Activated T-helper 1 cell treated with anti-CD3 and anti-CD28 coated beads, Interleukin-12 subunit alpha, Interleukin-12 subunit beta, Interleukin-2, Interleukin-4 antibody, amounts not matched to agents 30 ng/mL and 10 ng/mL and 1 ng/mL, durations not matched to agents 14 hours and 24 hours and 36 hours (primary cell): ENCODE measurements around the gene SORBS1. TPM values are rescaled to one million over a fixed set of nuclear protein-coding genes. Genes with fewer than 3 reads are reported as not detected.

Source experiments
- DNase-seq: peaks from one replicate; pipeline ENCODE4 v3.0.0; 2021; ENCODE audit warnings: low spot score
- H3K27ac Mint-ChIP-seq: one replicate; pipeline ENCODE4 v1.8.0; 2021; ENCODE audit warnings: mild to moderate bottlenecking, mixed read lengths
- H3K27me3 Mint-ChIP-seq: one replicate; pipeline ENCODE4 v1.8.0; 2022; ENCODE audit warnings: mild to moderate bottlenecking, moderate library complexity, mixed read lengths; ENCODE audit not compliant: insufficient read depth
- H3K36me3 Mint-ChIP-seq: one replicate; pipeline ENCODE4 v1.8.0; 2021; ENCODE audit warnings: low read depth, mixed read lengths
- H3K4me1 Mint-ChIP-seq: one replicate; pipeline ENCODE4 v1.8.0; 2021; ENCODE audit warnings: low read depth, mixed read lengths
- H3K4me3 Mint-ChIP-seq: one replicate; pipeline ENCODE4 v1.8.0; 2021; ENCODE audit warnings: mild to moderate bottlenecking, moderate library complexity, mixed read lengths
- H3K9me3 Mint-ChIP-seq: one replicate; pipeline ENCODE4 v1.8.0; 2021; ENCODE audit warnings: mixed read lengths
- intact Hi-C: fragments of 100-400 bp; cut with micrococcal nuclease; formaldehyde crosslinking; loops from one replicate; pipeline ENCODE4 v1.15.1; 2024
- total RNA-seq: library from RNA; stranded (reverse); gene quantifications from 2 replicates; pipeline ENCODE4 v1.2.3, GENCODE V29; 2022

SORBS1 gene
- total RNA-seq, 1 donor from 2014 or later, result 0.73 TPM

DNA sequence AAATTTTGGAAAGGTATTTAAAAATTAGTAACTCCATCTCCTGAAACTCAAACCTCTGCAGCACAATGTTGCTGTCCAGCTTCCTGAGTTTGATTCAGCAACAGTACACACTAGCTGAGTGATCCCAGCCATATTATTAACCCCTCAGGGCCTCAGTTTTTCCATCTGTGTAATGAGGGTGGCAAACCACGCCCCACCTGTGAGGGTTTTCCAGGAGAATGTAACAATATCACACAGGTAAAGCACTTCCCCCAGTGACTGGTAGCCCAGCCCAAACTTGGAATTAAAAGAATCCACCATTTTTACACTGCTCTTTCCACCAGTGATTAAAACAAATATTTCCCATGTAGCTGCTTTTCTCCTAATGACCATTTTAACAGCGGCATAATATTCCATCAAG, 122.4 kb downstream of the SORBS1 start:
- H3K27me3 Mint-ChIP-seq, result peaks cover 14% of the 10 kb centered on the region
- no peak overlapping the region for H3K4me3 Mint-ChIP-seq
- H3K4me1 Mint-ChIP-seq, result peaks cover 8% of the 10 kb centered on the region
- H3K9me3 Mint-ChIP-seq, result no peaks in the 10 kb centered on the region
- no peak for DNase-seq
- H3K27ac Mint-ChIP-seq, result no peak overlapping the region
- intact Hi-C loops, result no loop called here
- H3K36me3 Mint-ChIP-seq, result no peaks in the 10 kb centered on the region

DNA sequence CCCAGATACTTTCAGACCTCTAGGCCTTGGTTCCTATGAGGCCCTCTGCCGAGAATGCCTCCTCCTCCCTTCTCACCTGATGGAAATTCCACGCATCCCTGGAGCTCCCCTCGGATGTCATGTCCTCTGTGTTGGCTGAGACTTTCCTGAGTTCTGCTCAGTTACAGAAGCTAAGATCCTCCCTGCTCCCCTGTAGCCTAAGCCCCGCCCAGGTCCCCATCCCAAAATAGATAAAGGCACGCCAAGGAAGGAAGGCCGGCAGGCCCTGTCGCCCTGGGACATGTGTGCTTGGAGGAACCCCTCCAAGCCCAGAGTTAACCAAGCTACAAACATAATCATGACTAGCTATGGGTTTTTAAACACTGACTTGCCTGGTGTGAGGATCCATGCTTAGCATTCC, 123.5 kb downstream of the SORBS1 start:
- no peak for DNase-seq
- Mint-ChIP-seq H3K9me3 (no peaks in the 10 kb centered on the region), H3K27ac (no peak overlapping the region), H3K4me3 (no peak overlapping the region), H3K4me1 (peaks cover 8% of the 10 kb centered on the region), H3K27me3 (peaks cover 8% of the 10 kb centered on the region), H3K36me3 (no peaks in the 10 kb centered on the region)
- intact Hi-C loops, result no loop called here

DNA sequence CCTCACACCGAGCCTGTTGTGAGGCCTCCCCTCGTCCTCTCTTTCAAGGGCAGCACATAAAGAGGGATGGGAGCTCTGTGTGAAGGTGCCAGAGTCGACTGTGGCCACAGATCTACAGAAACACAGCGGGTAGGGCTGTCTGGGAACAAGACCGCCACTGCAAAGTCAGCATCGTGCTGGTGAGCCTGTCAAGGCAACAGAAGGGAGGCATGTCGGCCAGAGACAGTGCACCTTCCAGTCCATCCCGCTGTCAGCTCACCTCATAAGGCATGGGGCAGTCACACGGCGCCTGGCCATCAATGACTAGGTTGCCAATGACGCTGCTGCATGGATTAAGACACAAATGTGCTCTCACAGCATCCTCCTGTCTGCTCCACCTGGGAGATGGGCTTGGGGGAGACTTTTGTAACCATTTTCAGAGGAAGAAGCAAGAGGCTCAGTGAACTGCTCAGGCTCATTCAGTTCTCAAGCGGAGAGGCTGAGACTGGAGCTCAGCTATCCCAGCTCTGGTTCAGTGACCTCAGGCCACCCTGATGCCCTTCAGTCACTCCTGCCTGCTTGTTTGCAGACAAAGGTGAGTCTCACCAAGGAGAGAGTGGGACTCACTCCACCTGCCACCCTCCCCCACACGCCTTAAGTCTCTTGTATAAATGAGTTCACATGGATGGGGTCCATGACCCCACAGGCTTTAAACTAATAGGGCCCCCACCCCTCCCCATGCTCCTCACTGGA, 125.5 kb downstream of the SORBS1 start:
- peaks cover 5% of the 10 kb centered on the region for H3K27me3 Mint-ChIP-seq
- no peak overlapping the region for H3K27ac Mint-ChIP-seq
- H3K4me3 Mint-ChIP-seq, result no peak overlapping the region
- no peak for DNase-seq
- H3K4me1 Mint-ChIP-seq, result peaks cover 1% of the 10 kb centered on the region
- H3K9me3 Mint-ChIP-seq, result no peaks in the 10 kb centered on the region
- intact Hi-C loops, result no loop called here
- H3K36me3 Mint-ChIP-seq, result no peaks in the 10 kb centered on the region

DNA sequence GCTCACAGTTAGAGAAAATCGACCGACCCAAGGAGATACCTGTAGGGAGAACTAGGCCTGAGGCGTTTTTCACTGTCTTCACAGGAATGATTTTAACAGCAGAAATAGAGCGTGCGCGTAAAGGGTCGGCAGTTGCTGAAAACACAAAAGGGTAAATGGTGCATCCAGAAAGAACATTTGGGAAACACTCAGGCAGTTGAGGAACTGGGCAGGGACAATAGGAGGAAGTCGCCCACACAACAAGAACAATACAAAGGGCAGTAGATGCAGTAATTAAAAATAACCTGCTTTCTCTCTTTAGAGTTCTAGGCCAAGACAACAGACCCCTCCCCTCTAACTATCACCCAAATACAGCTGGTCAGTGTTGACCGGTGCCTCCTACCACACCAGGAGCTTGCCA, 126.6 kb downstream of the SORBS1 start:
- H3K4me1 Mint-ChIP-seq, result no peaks in the 10 kb centered on the region
- DNase-seq, result no peak
- peaks cover 2% of the 10 kb centered on the region for H3K27me3 Mint-ChIP-seq
- no peaks in the 10 kb centered on the region for H3K36me3 Mint-ChIP-seq
- H3K27ac Mint-ChIP-seq, result no peak overlapping the region
- no peaks in the 10 kb centered on the region for H3K9me3 Mint-ChIP-seq
- no peak overlapping the region for H3K4me3 Mint-ChIP-seq
- intact Hi-C loops, result no loop called here

DNA sequence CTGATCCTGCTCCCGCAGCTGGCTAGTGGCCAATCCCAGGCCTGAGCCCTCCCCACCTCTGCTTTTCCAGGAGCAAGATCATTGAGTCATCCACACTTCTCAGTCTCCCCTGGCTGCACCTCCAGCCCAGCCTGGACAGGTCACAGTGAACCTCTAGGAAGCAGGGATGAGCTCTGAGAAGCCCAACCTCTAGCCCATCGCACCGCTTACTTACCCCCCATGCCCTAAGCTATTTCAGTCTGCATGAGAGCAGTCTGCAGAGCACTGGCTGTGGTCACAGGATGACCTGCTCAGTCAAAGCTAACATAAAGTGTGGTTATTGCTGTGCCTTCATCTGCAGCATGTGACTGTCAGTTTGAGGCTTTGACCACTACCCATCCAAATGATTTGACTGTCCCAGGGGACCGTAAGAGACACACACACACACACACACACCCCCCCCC, 129.2 kb downstream of the SORBS1 start:
- Mint-ChIP-seq H3K4me1 (no peaks in the 10 kb centered on the region), H3K27me3 (peaks cover 6% of the 10 kb centered on the region), H3K4me3 (no peak overlapping the region), H3K36me3 (no peaks in the 10 kb centered on the region), H3K27ac (no peak overlapping the region), H3K9me3 (no peaks in the 10 kb centered on the region)
- intact Hi-C loops, result no loop called here
- no peak for DNase-seq

DNA sequence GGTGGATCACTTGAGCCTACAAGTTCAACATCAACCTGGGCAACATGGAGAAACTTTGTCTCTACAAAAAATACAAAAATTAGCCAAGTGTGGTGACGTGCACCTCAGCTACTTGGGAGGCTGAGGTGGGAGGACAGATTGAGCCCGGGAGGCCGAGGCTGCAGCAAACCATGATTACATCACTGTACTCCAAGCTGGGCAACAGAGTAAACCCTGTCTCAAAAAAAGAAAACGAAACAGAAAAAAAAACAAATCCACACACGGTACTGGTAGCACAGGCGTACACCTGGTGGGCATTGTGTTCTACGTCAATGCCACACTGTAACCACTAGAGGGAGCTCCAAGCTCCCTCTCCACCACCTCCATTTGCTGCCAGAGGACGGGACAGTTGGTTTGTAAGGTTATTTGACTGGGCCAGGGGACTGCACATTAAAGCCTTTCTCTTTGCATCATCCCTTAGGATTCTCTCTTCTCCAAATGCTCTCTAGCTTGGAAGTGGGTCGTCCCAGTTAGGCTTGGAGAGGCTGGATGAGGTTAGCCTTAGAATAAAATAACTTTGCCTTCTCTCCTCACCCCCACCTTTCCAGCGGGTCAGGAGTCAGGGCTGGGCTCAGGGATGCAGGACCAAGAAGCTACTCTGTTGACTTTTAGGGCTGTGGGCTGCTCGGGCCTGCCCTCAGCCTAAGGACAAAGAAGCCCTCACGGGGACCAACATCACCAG, 130.8 kb downstream of the SORBS1 start:
- peaks cover 6% of the 10 kb centered on the region for H3K27me3 Mint-ChIP-seq
- peak; percentile 23 for DNase-seq
- H3K36me3 Mint-ChIP-seq, result no peaks in the 10 kb centered on the region
- H3K27ac Mint-ChIP-seq, result no peak overlapping the region
- no peaks in the 10 kb centered on the region for H3K9me3 Mint-ChIP-seq
- intact Hi-C loops, result loop anchor here (1.0 kb wide), 4 partner anchors 16 to 435 kb away; no protein-coding TSS in a partner anchor
- H3K4me1 Mint-ChIP-seq, result no peaks in the 10 kb centered on the region
- no peak overlapping the region for H3K4me3 Mint-ChIP-seq

DNA sequence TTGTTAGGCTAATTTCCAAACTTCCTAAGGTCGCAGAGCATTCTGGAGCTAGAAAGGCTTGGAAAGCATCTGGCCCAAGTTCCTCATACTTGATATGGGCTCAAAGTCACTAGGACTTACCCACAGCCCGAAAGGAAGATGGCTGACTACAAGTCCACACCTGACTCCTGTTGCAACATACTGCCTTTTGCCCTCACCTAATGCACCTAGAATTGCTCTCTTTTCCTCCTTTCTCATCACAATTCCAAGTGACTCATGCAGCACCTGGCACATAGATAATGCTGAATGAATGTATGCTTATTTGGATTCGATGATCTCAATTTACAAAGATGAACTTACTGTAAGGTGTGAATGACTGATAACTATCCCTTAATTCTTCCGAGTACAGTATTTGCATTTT, 131.5 kb downstream of the SORBS1 start:
- intact Hi-C loops, result loop anchor here (1.0 kb wide), 4 partner anchors 17 to 436 kb away; no protein-coding TSS in a partner anchor
- peaks cover 6% of the 10 kb centered on the region for H3K27me3 Mint-ChIP-seq
- no peaks in the 10 kb centered on the region for H3K36me3 Mint-ChIP-seq
- H3K27ac Mint-ChIP-seq, result no peak overlapping the region
- no peak for DNase-seq
- no peaks in the 10 kb centered on the region for H3K4me1 Mint-ChIP-seq
- no peak overlapping the region for H3K4me3 Mint-ChIP-seq
- H3K9me3 Mint-ChIP-seq, result no peaks in the 10 kb centered on the region

DNA sequence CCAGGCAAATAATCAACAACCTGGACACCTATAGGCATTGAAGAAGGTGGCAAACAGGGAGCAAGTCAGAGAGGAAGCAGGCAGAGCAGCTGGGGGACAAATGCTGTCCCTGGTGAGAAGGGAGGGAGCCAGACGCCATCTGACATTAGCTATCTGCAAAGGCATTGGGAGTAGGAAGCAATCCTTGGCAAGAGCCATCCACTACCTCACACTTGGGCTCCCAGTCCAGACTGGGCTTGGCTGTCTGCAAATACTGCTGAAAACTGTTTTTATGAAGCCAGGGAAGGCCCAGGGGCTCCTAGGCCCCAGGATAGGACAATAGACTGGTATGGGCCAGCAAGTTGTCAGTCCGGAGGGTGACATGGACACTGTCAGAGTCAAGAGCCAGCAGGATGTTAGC, 132.5 kb downstream of the SORBS1 start:
- intact Hi-C loops, result no loop called here
- Mint-ChIP-seq H3K27me3 (peaks cover 6% of the 10 kb centered on the region), H3K4me3 (no peak overlapping the region), H3K4me1 (no peaks in the 10 kb centered on the region), H3K27ac (no peak overlapping the region), H3K9me3 (no peaks in the 10 kb centered on the region), H3K36me3 (no peaks in the 10 kb centered on the region)
- no peak for DNase-seq

DNA sequence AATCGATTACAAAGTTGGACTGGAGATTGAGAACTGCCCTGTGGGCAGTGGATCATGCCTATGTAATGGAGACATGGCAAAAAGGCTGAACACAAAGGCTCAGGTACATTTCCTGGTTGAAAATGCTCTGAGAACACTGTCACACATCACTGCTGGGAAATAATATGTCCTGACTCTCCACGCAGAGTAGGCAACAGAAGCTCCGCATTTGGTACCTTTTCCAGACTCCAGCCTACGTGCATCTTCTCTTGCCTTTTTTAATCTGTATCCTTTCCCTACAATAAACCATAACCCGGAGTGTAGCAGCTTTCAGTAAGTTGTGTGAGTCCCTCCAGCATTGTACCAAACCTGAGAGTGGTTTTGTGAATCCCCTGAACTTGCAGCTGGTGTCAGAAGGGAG, 134.7 kb downstream of the SORBS1 start:
- Mint-ChIP-seq H3K27me3 (peaks cover 6% of the 10 kb centered on the region), H3K4me1 (no peaks in the 10 kb centered on the region), H3K9me3 (no peaks in the 10 kb centered on the region), H3K27ac (no peak overlapping the region), H3K4me3 (no peak overlapping the region), H3K36me3 (no peaks in the 10 kb centered on the region)
- intact Hi-C loops, result no loop called here
- no peak for DNase-seq

DNA sequence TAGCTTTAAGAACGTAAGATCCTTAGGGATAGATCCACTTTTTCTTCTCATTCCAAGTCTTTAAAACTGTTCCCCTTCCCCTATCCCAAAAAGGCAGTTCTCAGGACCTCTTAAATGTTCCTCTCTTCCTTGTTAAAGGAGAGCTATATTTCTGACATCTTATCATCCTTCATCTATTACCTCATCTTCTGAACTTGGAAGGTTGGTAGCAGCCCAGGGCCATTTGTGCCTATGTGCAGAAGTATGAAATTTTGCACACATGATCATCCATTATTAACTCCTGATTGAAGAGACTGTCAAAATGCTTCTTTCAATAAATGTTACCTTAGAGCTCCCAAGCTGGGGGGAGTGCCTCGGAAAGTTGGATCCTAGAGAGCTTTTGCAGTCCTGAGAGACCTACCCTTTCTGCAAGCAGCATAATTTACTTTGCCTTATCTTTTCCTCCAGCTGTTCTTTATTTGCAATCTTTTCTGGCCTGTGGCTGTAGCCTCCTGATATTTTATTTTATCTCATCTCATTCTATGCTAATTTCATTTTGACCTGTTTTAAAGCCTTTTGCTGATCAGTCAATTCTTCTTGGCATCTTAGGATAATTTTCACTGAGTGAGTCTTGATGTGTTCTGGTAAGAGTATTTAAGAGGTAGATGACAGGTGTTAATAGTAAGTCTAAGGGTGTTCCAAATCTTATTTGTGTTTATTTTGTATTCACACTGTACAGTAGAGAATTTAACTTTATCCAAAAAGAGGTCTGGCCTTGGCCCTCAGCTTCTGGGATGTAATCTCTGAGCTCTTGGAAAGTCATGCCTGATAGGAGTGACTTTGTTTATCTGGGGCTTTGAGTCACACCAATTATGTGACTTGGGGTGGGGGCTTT, 135.3 kb downstream of the SORBS1 start:
- peaks cover 6% of the 10 kb centered on the region for H3K27me3 Mint-ChIP-seq
- DNase-seq, result no peak
- no peaks in the 10 kb centered on the region for H3K36me3 Mint-ChIP-seq
- no peaks in the 10 kb centered on the region for H3K9me3 Mint-ChIP-seq
- no peak overlapping the region for H3K4me3 Mint-ChIP-seq
- no peaks in the 10 kb centered on the region for H3K4me1 Mint-ChIP-seq
- H3K27ac Mint-ChIP-seq, result no peak overlapping the region
- intact Hi-C loops, result no loop called here

DNA sequence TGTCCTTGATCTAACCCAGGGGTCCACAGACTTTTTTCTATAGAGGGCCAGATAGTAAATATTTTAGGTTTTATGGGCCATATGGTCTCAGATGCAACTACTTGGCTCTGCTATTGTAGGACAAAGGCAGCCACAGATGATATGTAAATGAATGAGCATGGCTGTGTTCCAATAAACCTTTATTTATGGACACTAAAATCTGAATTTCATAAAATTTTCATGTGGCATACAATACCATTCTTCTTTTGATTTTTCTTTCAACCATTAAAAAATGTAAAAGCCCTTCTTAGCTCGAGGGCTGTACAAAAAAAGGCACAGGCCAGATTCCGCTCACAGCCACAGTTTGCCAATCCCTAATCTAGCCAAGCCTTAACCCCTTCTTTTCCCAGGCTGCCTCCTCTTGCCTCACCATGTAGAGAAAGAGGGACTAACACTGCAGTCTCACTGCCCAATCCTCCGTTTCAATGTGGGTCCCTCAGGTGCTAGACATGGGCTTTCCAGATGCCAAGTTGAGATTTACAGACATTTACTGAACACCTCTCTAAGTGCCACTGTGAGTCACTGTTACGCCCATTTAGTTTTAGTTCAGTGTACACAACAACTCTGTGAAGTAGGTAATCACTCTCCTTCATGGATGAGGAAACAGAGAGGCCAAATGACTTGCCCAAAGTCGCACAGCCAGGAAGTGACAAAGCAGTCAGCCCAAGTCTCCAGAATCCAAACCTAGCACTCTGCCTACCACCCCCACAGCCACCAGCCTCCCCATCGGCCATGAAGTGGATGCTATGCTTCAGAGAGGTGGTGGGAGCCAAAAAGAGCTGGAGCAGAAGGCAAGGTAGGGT, 137.8 kb downstream of the SORBS1 start:
- no peaks in the 10 kb centered on the region for H3K4me1 Mint-ChIP-seq
- peaks cover 12% of the 10 kb centered on the region for H3K27me3 Mint-ChIP-seq
- intact Hi-C loops, result no loop called here
- no peaks in the 10 kb centered on the region for H3K36me3 Mint-ChIP-seq
- no peaks in the 10 kb centered on the region for H3K9me3 Mint-ChIP-seq
- DNase-seq, result no peak
- H3K27ac Mint-ChIP-seq, result no peak overlapping the region
- no peak overlapping the region for H3K4me3 Mint-ChIP-seq

DNA sequence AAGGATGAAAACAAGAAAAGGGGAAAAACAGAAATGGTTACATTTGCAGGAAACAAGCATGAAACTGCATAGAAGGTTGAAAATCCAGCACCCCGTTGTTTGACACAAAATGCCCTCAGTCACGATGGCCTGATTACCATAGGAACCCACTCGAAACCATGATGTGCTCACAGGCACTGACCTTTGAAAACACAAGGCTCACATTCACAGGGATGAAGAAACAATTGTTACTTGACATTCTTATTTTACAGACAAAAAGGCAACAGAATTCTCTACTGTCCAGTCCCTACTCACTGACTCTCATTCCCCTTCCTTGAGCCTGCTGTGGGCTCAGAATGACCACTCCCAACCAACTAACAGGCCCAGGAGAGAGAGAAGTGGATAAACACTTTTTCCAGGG, 138.9 kb downstream of the SORBS1 start:
- no peaks in the 10 kb centered on the region for H3K4me1 Mint-ChIP-seq
- H3K4me3 Mint-ChIP-seq, result no peak overlapping the region
- no peak for DNase-seq
- no peak overlapping the region for H3K27ac Mint-ChIP-seq
- H3K36me3 Mint-ChIP-seq, result no peaks in the 10 kb centered on the region
- intact Hi-C loops, result no loop called here
- H3K27me3 Mint-ChIP-seq, result peaks cover 8% of the 10 kb centered on the region
- H3K9me3 Mint-ChIP-seq, result no peaks in the 10 kb centered on the region
